Upper lobe of right lung (tissue), 1 donor: ENCODE results near the gene BRINP2. TPM values are rescaled to one million over a fixed set of nuclear protein-coding genes. Genes with fewer than 3 reads are reported as not detected.

Source experiments
- ATAC-seq: fragments of 200-7000 bp; cut with Tn5 transposase; one replicate; pipeline ENCODE4 v1.9.1; 2020; ENCODE audit warnings: mild to moderate bottlenecking, moderate library complexity
- DNase-seq: peaks from one replicate; pipeline ENCODE4 v3.0.0-alpha.2; 2020
- H3K27ac ChIP-seq: fragments of 200-600 bp; one replicate; pipeline ENCODE4 v1.8.0; 2022
- H3K27me3 ChIP-seq: fragments of 200-600 bp; one replicate; pipeline ENCODE4 v1.8.0; 2022; ENCODE audit warnings: mild to moderate bottlenecking
- H3K36me3 ChIP-seq: fragments of 200-600 bp; one replicate; pipeline ENCODE4 v1.8.0; 2022
- H3K4me1 ChIP-seq: fragments of 200-600 bp; one replicate; pipeline ENCODE4 v1.8.0; 2022
- H3K4me3 ChIP-seq: fragments of 200-600 bp; one replicate; pipeline ENCODE4 v1.8.0; 2022; ENCODE audit warnings: mild to moderate bottlenecking
- H3K9me3 ChIP-seq: fragments of 200-600 bp; one replicate; pipeline ENCODE4 v1.8.0; 2022
- intact Hi-C: fragments of 100-400 bp; cut with DNase I; formaldehyde crosslinking; loops from one replicate; pipeline ENCODE4 v1.11.0; 2022
- total RNA-seq: library from RNA; stranded (reverse); fragmentation: NEBNext Ultra II Directional; extraction: Animal tissue kit (Norgen Biotek cat#: 25700); gene quantifications from one replicate; pipeline ENCODE4 v1.2.1, GENCODE V29; 2021
- TF ChIP-seq, protein P1 (sequence below): fragments of 200-600 bp; IDR thresholded peaks from one replicate; pipeline ENCODE4 v1.8.0; 2022; ENCODE audit warnings: antibody characterized with exemption
- donor health status: DM: no; HTN: yes; CAD: no; lungs with severe emphysema.

The BRINP2 gene
- total RNA-seq, 1 donor from 2014 or later = not detected

DNA sequence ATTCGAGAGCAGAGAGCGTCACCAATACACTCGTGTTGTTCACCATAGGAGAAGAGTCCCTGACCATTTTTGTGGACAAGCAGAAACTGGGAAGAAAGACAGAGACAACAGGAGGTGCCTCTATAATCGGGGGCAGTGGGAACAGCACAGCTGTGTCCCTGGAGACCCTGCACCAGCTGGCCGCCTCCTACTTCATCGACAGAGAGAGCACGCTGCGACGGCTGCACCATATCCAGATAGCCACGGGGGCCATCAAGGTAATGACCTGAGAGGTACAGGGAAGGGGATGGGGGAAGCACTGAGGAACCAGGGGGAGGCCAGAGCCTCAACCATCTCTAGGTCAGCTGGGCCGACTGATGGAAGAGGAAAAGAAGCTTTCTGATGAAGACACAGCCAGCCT, 86.4 kb downstream of the BRINP2 start:
- no peaks in the 10 kb centered on the region for H3K27me3 ChIP-seq
- H3K9me3 ChIP-seq = no peaks in the 10 kb centered on the region
- no peaks in the 10 kb centered on the region for H3K36me3 ChIP-seq
- no peak for ATAC-seq
- intact Hi-C loops = no loop called here
- no peak overlapping the region for H3K27ac ChIP-seq
- peaks cover 11% of the 10 kb centered on the region for H3K4me1 ChIP-seq
- no peak overlapping the region for H3K4me3 ChIP-seq
- TF ChIP-seq, protein P1, sequence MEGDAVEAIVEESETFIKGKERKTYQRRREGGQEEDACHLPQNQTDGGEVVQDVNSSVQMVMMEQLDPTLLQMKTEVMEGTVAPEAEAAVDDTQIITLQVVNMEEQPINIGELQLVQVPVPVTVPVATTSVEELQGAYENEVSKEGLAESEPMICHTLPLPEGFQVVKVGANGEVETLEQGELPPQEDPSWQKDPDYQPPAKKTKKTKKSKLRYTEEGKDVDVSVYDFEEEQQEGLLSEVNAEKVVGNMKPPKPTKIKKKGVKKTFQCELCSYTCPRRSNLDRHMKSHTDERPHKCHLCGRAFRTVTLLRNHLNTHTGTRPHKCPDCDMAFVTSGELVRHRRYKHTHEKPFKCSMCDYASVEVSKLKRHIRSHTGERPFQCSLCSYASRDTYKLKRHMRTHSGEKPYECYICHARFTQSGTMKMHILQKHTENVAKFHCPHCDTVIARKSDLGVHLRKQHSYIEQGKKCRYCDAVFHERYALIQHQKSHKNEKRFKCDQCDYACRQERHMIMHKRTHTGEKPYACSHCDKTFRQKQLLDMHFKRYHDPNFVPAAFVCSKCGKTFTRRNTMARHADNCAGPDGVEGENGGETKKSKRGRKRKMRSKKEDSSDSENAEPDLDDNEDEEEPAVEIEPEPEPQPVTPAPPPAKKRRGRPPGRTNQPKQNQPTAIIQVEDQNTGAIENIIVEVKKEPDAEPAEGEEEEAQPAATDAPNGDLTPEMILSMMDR = no peak
- no peak for DNase-seq

DNA sequence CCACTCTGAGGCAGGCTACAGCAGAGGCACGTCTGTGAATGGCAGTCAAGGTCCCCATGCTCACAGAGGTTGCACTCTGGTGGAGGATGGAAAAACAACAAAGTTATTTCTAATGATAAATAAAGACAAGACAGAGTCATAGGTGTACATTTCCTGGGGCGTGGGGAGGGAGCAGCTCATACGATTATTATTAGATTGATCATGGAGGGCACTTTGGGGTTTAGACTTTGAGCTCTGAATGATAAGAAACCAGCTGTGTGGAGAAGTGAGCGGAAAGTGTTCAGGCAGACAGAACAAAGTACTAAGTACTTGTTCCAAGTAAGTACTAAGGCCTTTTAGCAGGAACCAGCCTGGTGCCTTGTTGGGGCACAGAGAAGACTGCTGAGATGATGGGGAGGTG, 86.8 kb downstream of the BRINP2 start:
- TF ChIP-seq, protein P1 = no peak
- Histone ChIP-seq H3K27ac (no peak overlapping the region), H3K4me1 (peaks cover 11% of the 10 kb centered on the region), H3K36me3 (no peaks in the 10 kb centered on the region), H3K27me3 (no peaks in the 10 kb centered on the region), H3K4me3 (no peak overlapping the region), H3K9me3 (no peaks in the 10 kb centered on the region)
- ATAC-seq (no peak), DNase-seq (no peak)
- intact Hi-C loops = no loop called here

DNA sequence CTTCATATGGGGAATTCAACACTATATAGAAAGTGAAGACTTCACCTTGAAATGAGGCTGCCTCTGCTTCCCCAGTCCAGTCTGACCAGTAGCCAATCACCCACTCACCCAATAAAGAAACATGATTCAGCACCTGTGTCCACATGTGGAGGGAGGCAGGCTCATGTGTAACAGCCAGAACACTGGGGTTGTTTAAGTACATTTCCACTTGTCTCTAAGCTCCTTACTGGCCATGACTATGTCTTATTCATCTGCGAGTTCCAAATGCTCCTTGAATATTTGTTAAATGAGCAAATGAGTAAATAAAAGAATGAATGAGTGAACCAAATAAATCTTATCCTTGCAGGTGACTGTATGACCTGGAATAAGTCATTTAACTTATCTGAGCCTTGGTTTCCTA, 100.1 kb downstream of the BRINP2 start:
- ATAC-seq (peak; percentile 29), DNase-seq (no peak)
- TF ChIP-seq, protein P1 = no peak
- intact Hi-C loops = no loop called here
- no peak overlapping the region for H3K27ac ChIP-seq
- no peaks in the 10 kb centered on the region for H3K27me3 ChIP-seq
- no peaks in the 10 kb centered on the region for H3K36me3 ChIP-seq
- peaks cover 15% of the 10 kb centered on the region for H3K4me1 ChIP-seq
- H3K9me3 ChIP-seq = no peaks in the 10 kb centered on the region
- no peak overlapping the region for H3K4me3 ChIP-seq

DNA sequence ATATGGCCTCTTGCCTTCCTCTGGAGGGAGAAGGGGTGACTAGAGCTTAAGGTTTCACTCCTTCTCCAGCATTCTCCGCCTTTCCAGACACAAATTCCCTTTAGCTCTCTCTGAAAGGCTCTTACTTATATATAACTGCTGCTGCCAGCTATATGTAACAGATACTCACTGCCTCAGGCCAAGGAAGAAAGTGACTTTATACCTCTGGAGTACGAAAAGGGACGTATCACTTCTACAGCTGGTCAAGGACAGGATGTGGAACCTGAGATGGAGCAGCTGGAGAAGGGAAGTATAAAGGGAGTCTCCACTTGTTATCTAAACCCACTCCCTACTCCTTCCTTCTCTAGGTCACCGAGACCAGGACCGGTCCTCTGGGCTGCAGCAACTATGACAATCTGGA, 102.4 kb downstream of the BRINP2 start:
- intact Hi-C loops = no loop called here
- H3K36me3 ChIP-seq = no peaks in the 10 kb centered on the region
- DNase-seq (no peak), ATAC-seq (no peak)
- H3K4me3 ChIP-seq = no peak overlapping the region
- no peak overlapping the region for H3K27ac ChIP-seq
- no peaks in the 10 kb centered on the region for H3K27me3 ChIP-seq
- H3K9me3 ChIP-seq = no peaks in the 10 kb centered on the region
- TF ChIP-seq, protein P1 = no peak
- H3K4me1 ChIP-seq = peaks cover 15% of the 10 kb centered on the region

- H3K9me3 ChIP-seq = no peaks in the 10 kb centered on the region
- no peak overlapping the region for H3K4me3 ChIP-seq
- H3K27ac ChIP-seq = no peak overlapping the region
- ATAC-seq (peak; percentile 71), DNase-seq (peak; percentile 52)
- H3K4me1 ChIP-seq = peaks cover 15% of the 10 kb centered on the region
- H3K36me3 ChIP-seq = no peaks in the 10 kb centered on the region
- intact Hi-C loops = no loop called here
- TF ChIP-seq, protein P1 = no peak
- H3K27me3 ChIP-seq = no peaks in the 10 kb centered on the region
Measured at GRCh38 chr1:177274687-177275211, 104.0 kb downstream of the BRINP2 start.

DNA sequence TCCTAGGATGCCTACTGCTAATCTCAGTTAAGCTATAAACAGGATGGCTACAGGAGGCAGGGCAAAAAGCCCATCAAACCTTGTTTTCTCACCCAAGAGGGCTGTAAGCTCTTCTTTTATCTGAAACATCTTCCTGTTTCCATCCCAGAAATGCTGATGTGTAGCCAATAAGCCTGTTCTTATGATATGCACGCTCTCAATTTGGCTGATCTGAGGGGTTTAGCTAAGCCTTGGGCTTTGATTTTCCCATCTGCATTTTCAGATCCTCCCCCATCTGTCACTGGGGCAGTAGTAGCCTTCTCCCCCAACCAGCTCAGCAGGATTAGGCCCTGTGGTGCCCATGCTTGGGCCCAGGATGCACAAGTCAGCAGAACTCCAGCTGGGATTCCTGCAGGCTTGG, 105.0 kb downstream of the BRINP2 start:
- Histone ChIP-seq H3K4me3 (no peak overlapping the region), H3K27me3 (no peaks in the 10 kb centered on the region), H3K27ac (no peak overlapping the region), H3K9me3 (no peaks in the 10 kb centered on the region), H3K4me1 (peaks cover 15% of the 10 kb centered on the region), H3K36me3 (no peaks in the 10 kb centered on the region)
- ATAC-seq = no peak
- DNase-seq = no peak
- TF ChIP-seq, protein P1 = no peak
- intact Hi-C loops = no loop called here
